ENCODE data around the gene R3HDM1. TPM values are rescaled to one million over a fixed set of nuclear protein-coding genes. Genes with fewer than 3 reads are reported as not detected.

R3HDM1 gene
- total RNA-seq, 2 donors from 2014 or later, result 14.5 to 60.3 TPM

GRCh38 chr2:135685361-135685760 lies 154.1 kb downstream of the R3HDM1 start:
- 42 to 68% methylated on average over 1 of the region's 1 CpG for WGBS, 2 donors
- Histone ChIP-seq H3K27me3 (no peaks in the 10 kb centered on the region), H3K4me1 (peaks cover 4% of the 10 kb centered on the region), H3K36me3 (replicated peaks in 1 of 2; ENCODE audit: insufficient read depth in 1 of 2, low read depth in 2 of 2) (no peaks in the 10 kb centered on the region), H3K27ac (no peak overlapping the region), H3K9me3 (no peaks in the 10 kb centered on the region), H3K4me3 (no peak overlapping the region)
- no peak for TF ChIP-seq POLR2A (IDR thresholded peaks at IDR 0.05)
- no peak for TF ChIP-seq CTCF (IDR thresholded peaks at IDR 0.05)
- intact Hi-C loops (cut with DNase I), result no loop called here
- DNase-seq (no peak), ATAC-seq (no peak)

- Histone ChIP-seq H3K27ac (no peak overlapping the region), H3K36me3 (replicated peaks in 1 of 2; ENCODE audit: insufficient read depth in 1 of 2, low read depth in 2 of 2) (no peaks in the 10 kb centered on the region), H3K4me1 (peaks cover 4% of the 10 kb centered on the region), H3K9me3 (no peaks in the 10 kb centered on the region), H3K4me3 (no peak overlapping the region), H3K27me3 (no peaks in the 10 kb centered on the region)
- intact Hi-C loops (cut with DNase I), result no loop called here
- ATAC-seq (no peak), DNase-seq (no peak)
- TF ChIP-seq CTCF (IDR thresholded peaks at IDR 0.05) (no peak), POLR2A (IDR thresholded peaks at IDR 0.05) (no peak)
Measured at GRCh38 chr2:135688978-135689377, 157.7 kb downstream of the R3HDM1 start.

GRCh38 chr2:135689679-135690078 lies 158.4 kb downstream of the R3HDM1 start:
- Histone ChIP-seq H3K4me3 (no peak overlapping the region), H3K27ac (no peak overlapping the region), H3K36me3 (replicated peaks in 1 of 2; ENCODE audit: insufficient read depth in 1 of 2, low read depth in 2 of 2) (no peaks in the 10 kb centered on the region), H3K4me1 (peaks cover 4% of the 10 kb centered on the region), H3K9me3 (no peaks in the 10 kb centered on the region), H3K27me3 (no peaks in the 10 kb centered on the region)
- ATAC-seq (no peak), DNase-seq (no peak)
- 59 to 61% methylated on average over 3 of the region's 3 CpGs for WGBS, 2 donors
- no peak for TF ChIP-seq CTCF (IDR thresholded peaks at IDR 0.05)
- no peak for TF ChIP-seq POLR2A (IDR thresholded peaks at IDR 0.05)
- intact Hi-C loops (cut with DNase I), result no loop called here

- Histone ChIP-seq H3K9me3 (no peaks in the 10 kb centered on the region), H3K4me3 (no peak overlapping the region), H3K27ac (no peak overlapping the region), H3K36me3 (replicated peaks in 1 of 2; ENCODE audit: insufficient read depth in 1 of 2, low read depth in 2 of 2) (no peaks in the 10 kb centered on the region), H3K4me1 (no peaks in the 10 kb centered on the region), H3K27me3 (no peaks in the 10 kb centered on the region)
- 88 to 94% methylated on average over 2 of the region's 2 CpGs for WGBS, 2 donors
- DNase-seq (no peak), ATAC-seq (no peak)
- TF ChIP-seq CTCF (IDR thresholded peaks at IDR 0.05) (no peak), POLR2A (IDR thresholded peaks at IDR 0.05) (no peak)
- intact Hi-C loops (cut with DNase I), result no loop called here
Measured at GRCh38 chr2:135694711-135695110, 163.4 kb downstream of the R3HDM1 start.

- Histone ChIP-seq H3K9me3 (no peaks in the 10 kb centered on the region), H3K27me3 (no peaks in the 10 kb centered on the region), H3K4me3 (no peak overlapping the region), H3K36me3 (replicated peaks in 1 of 2; ENCODE audit: insufficient read depth in 1 of 2, low read depth in 2 of 2) (no peaks in the 10 kb centered on the region), H3K27ac (no peak overlapping the region), H3K4me1 (peaks cover 8% of the 10 kb centered on the region)
- no peak for TF ChIP-seq CTCF (IDR thresholded peaks at IDR 0.05)
- no peak for TF ChIP-seq POLR2A (IDR thresholded peaks at IDR 0.05)
- DNase-seq (no peak), ATAC-seq (no peak)
- intact Hi-C loops (cut with DNase I), result no loop called here
- WGBS, 2 donors, result 98 to 100% methylated on average over 2 of the region's 2 CpGs
Measured at GRCh38 chr2:135698838-135699237, 167.6 kb downstream of the R3HDM1 start.

Measured in body of pancreas (tissue), 4 donors.